Ishikawa (cell line): ENCODE data around the gene BPIFB1.

Experiments used
- CEBPB ChIP-seq: IDR thresholded peaks from 2 replicates; pipeline ENCODE4 v1.6.1; 2012
- CREB1 ChIP-seq: IDR thresholded peaks from 2 replicates; pipeline ENCODE4 v1.6.1; 2012; ENCODE audit warnings: low read depth
- EGR1 ChIP-seq: IDR thresholded peaks from 2 replicates; pipeline ENCODE4 v1.6.1; 2012
- EP300 ChIP-seq: IDR thresholded peaks from 2 replicates; pipeline ENCODE4 v1.6.1; 2012; ENCODE audit warnings: borderline replicate concordance
- FOXM1 ChIP-seq: IDR thresholded peaks from 2 replicates; pipeline ENCODE4 v1.6.1; 2012; ENCODE audit warnings: low read depth, borderline replicate concordance
- MAX ChIP-seq: IDR thresholded peaks from 2 replicates; pipeline ENCODE4 v1.6.1; 2012
- NFIC ChIP-seq: IDR thresholded peaks from 2 replicates; pipeline ENCODE4 v1.6.1; 2012
- RAD21 ChIP-seq: IDR thresholded peaks from 2 replicates; pipeline ENCODE4 v1.6.1; 2012; ENCODE audit warnings: low read depth
- TAF1 ChIP-seq: IDR thresholded peaks from 2 replicates; pipeline ENCODE4 v1.6.1; 2012; ENCODE audit warnings: low read depth, mild to moderate bottlenecking
- TCF12 ChIP-seq: IDR thresholded peaks from 2 replicates; pipeline ENCODE4 v1.6.1; 2012; ENCODE audit warnings: low read depth
- TEAD4 ChIP-seq: IDR thresholded peaks from 2 replicates; pipeline ENCODE4 v1.6.1; 2012
- YY1 ChIP-seq: IDR thresholded peaks from 2 replicates; pipeline ENCODE4 v1.6.1; 2012; ENCODE audit warnings: low read depth
- ZBTB7A ChIP-seq: IDR thresholded peaks from 2 replicates; pipeline ENCODE4 v1.6.1; 2012; ENCODE audit warnings: low read depth
- TF ChIP-seq, protein P1 (sequence below): IDR thresholded peaks from 2 replicates; pipeline ENCODE4 v1.6.1; 2012; ENCODE audit warnings: low read depth, mild to moderate bottlenecking
- TF ChIP-seq, protein P2 (sequence below): IDR thresholded peaks from 2 replicates; pipeline ENCODE4 v1.6.1; 2012

The BPIFB1 gene

DNA sequence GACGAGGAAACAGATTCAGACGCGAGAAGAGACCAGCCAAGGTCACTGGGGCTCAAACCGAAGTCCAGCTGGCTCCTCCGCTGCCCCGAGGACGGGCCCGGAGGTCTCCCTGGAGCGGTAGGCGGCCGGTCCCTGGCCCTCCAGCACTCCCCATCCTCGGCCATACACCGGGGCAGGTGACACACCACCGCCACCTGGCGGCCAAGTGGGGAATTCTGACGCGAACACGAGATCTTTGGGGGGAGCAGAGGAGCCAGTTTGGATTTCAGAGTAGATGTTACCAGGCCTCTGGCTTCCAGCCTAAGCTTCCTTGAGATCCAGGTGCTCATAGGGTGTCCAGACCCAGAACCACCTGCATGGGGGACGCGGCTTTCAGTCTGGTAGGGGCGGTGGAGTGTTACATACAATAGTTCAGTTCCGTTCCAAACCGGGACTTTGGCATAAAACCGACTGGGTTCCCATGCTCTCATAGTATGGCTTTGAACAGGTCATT lies 16.1 kb downstream of the BPIFB1 start:
- TF ChIP-seq CREB1 = no peak
- TF ChIP-seq TEAD4 = no peak
- TF ChIP-seq FOXM1 = no peak
- TF ChIP-seq, protein P1, sequence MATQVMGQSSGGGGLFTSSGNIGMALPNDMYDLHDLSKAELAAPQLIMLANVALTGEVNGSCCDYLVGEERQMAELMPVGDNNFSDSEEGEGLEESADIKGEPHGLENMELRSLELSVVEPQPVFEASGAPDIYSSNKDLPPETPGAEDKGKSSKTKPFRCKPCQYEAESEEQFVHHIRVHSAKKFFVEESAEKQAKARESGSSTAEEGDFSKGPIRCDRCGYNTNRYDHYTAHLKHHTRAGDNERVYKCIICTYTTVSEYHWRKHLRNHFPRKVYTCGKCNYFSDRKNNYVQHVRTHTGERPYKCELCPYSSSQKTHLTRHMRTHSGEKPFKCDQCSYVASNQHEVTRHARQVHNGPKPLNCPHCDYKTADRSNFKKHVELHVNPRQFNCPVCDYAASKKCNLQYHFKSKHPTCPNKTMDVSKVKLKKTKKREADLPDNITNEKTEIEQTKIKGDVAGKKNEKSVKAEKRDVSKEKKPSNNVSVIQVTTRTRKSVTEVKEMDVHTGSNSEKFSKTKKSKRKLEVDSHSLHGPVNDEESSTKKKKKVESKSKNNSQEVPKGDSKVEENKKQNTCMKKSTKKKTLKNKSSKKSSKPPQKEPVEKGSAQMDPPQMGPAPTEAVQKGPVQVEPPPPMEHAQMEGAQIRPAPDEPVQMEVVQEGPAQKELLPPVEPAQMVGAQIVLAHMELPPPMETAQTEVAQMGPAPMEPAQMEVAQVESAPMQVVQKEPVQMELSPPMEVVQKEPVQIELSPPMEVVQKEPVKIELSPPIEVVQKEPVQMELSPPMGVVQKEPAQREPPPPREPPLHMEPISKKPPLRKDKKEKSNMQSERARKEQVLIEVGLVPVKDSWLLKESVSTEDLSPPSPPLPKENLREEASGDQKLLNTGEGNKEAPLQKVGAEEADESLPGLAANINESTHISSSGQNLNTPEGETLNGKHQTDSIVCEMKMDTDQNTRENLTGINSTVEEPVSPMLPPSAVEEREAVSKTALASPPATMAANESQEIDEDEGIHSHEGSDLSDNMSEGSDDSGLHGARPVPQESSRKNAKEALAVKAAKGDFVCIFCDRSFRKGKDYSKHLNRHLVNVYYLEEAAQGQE = no peak
- TF ChIP-seq EP300 = no peak
- peak; percentile 87 for TF ChIP-seq RAD21
- TF ChIP-seq MAX = no peak

- TF ChIP-seq ZBTB7A (no peak), YY1 (no peak), EP300 (no peak), RAD21 (no peak), TCF12 (no peak), TEAD4 (no peak), MAX (no peak), CEBPB (no peak), CREB1 (no peak), FOXM1 (no peak), EGR1 (no peak), TAF1 (no peak), NFIC (no peak)
- TF ChIP-seq, protein P1 = no peak
- TF ChIP-seq, protein P2, sequence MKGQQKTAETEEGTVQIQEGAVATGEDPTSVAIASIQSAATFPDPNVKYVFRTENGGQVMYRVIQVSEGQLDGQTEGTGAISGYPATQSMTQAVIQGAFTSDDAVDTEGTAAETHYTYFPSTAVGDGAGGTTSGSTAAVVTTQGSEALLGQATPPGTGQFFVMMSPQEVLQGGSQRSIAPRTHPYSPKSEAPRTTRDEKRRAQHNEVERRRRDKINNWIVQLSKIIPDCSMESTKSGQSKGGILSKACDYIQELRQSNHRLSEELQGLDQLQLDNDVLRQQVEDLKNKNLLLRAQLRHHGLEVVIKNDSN = no peak
Observed at GRCh38 chr20:33301192-33301930, 18.3 kb downstream of the BPIFB1 start.

DNA sequence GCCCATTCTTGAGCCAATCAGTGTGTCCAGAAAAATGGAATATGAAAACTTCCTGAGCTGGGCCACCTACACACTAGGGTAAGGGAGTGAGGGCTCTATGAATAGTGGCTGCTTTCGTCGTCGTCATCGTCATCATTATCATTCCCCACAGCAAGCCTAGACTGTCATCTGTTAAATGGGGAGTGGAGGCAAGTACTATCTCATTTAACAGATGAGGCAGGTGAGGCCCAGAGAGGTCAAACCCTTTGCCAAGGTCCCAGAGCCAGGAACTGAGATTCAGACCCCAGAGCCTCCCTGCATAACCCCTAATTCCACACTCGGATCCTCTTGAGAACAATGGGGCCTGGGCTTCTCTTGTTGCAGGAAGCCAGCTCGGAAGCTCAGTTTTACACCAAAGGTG lies 20.6 kb downstream of the BPIFB1 start:
- TF ChIP-seq ZBTB7A (no peak), RAD21 (no peak), YY1 (no peak), TAF1 (no peak), EP300 (no peak), MAX (no peak), FOXM1 (no peak), CEBPB (no peak), TEAD4 (no peak), TCF12 (no peak), CREB1 (no peak), EGR1 (no peak), NFIC (no peak)
- TF ChIP-seq, protein P2 = no peak
- TF ChIP-seq, protein P1 = no peak

- TF ChIP-seq TAF1 (no peak), YY1 (no peak), EP300 (no peak), TCF12 (no peak), CEBPB (no peak), ZBTB7A (no peak), EGR1 (no peak), MAX (no peak), TEAD4 (no peak)
- TF ChIP-seq, protein P2 = no peak
Observed at GRCh38 chr20:33304046-33304445, 21.0 kb downstream of the BPIFB1 start.
